Measurements from ENCODE around the gene CDC42BPA. TPM values are rescaled to one million over a fixed set of nuclear protein-coding genes. Genes with fewer than 3 reads are reported as not detected.

CDC42BPA gene
- total and polyA plus RNA-seq, 9 of the 15 experiments (the other 6 are each of a cell fraction or from before 2014, with no cell fraction given), result 8.0 to 77.5 (median 52.1) TPM

- TF ChIP-seq, protein P1, sequence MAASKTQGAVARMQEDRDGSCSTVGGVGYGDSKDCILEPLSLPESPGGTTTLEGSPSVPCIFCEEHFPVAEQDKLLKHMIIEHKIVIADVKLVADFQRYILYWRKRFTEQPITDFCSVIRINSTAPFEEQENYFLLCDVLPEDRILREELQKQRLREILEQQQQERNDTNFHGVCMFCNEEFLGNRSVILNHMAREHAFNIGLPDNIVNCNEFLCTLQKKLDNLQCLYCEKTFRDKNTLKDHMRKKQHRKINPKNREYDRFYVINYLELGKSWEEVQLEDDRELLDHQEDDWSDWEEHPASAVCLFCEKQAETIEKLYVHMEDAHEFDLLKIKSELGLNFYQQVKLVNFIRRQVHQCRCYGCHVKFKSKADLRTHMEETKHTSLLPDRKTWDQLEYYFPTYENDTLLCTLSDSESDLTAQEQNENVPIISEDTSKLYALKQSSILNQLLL (CRISPR knock-in tag; IDR thresholded peaks at IDR 0.05; ENCODE audit: borderline replicate concordance), result no peak
- TF ChIP-seq GTF2F1 (IDR thresholded peaks at IDR 0.05; ENCODE audit: low read depth, low read length) (no peak), ESRRB (CRISPR knock-in tag; IDR thresholded peaks at IDR 0.05; ENCODE audit: borderline replicate concordance) (no peak), NR2C1 (IDR thresholded peaks at IDR 0.05) (no peak), NR2C1 (tag; IDR thresholded peaks at IDR 0.05) (no peak), CXXC5 (CRISPR knock-in tag; IDR thresholded peaks at IDR 0.05) (peak; percentile 43; the same call in 1 of the 2 replicates), KAT8 (IDR thresholded peaks at IDR 0.05; ENCODE audit: low read depth) (no peak), SREBF2 (CRISPR knock-in tag; IDR thresholded peaks at IDR 0.05) (no peak), ZNF263 (CRISPR knock-in tag; IDR thresholded peaks at IDR 0.05; ENCODE audit: borderline replicate concordance) (no peak), ZNF586 (CRISPR knock-in tag; conservative IDR thresholded peaks at IDR 0.05) (no peak), CGGBP1 (CRISPR knock-in tag; IDR thresholded peaks at IDR 0.05) (no peak), TCFL5 (CRISPR knock-in tag; conservative IDR thresholded peaks at IDR 0.05) (no peak), ZNF24 (IDR thresholded peaks at IDR 0.05) (no peak), ARID1B (IDR thresholded peaks at IDR 0.05) (0 out of 2 replicates have a peak, but pooled peaks have one; percentile 7), ZNF699 (CRISPR knock-in tag; IDR thresholded peaks at IDR 0.05; ENCODE audit: insufficient replicate concordance) (no peak), ARHGAP35 (IDR thresholded peaks at IDR 0.05; ENCODE audit: partially characterized antibody) (no peak), ZNF79 (CRISPR knock-in tag; IDR thresholded peaks at IDR 0.05; ENCODE audit: low read depth) (no peak)
- TF ChIP-seq, protein P2, sequence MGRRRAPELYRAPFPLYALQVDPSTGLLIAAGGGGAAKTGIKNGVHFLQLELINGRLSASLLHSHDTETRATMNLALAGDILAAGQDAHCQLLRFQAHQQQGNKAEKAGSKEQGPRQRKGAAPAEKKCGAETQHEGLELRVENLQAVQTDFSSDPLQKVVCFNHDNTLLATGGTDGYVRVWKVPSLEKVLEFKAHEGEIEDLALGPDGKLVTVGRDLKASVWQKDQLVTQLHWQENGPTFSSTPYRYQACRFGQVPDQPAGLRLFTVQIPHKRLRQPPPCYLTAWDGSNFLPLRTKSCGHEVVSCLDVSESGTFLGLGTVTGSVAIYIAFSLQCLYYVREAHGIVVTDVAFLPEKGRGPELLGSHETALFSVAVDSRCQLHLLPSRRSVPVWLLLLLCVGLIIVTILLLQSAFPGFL (CRISPR knock-in tag; IDR thresholded peaks at IDR 0.05), result no peak
- TF ChIP-seq, protein P3, sequence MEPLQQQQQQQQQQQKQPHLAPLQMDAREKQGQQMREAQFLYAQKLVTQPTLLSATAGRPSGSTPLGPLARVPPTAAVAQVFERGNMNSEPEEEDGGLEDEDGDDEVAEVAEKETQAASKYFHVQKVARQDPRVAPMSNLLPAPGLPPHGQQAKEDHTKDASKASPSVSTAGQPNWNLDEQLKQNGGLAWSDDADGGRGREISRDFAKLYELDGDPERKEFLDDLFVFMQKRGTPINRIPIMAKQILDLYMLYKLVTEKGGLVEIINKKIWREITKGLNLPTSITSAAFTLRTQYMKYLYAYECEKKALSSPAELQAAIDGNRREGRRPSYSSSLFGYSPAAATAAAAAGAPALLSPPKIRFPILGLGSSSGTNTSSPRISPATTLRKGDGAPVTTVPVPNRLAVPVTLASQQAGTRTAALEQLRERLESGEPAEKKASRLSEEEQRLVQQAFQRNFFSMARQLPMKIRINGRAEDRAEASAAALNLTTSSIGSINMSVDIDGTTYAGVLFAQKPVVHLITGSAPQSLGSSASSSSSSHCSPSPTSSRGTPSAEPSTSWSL (CRISPR knock-in tag; IDR thresholded peaks at IDR 0.05; ENCODE audit: borderline replicate concordance), result no peak
- TF ChIP-seq, protein P4, sequence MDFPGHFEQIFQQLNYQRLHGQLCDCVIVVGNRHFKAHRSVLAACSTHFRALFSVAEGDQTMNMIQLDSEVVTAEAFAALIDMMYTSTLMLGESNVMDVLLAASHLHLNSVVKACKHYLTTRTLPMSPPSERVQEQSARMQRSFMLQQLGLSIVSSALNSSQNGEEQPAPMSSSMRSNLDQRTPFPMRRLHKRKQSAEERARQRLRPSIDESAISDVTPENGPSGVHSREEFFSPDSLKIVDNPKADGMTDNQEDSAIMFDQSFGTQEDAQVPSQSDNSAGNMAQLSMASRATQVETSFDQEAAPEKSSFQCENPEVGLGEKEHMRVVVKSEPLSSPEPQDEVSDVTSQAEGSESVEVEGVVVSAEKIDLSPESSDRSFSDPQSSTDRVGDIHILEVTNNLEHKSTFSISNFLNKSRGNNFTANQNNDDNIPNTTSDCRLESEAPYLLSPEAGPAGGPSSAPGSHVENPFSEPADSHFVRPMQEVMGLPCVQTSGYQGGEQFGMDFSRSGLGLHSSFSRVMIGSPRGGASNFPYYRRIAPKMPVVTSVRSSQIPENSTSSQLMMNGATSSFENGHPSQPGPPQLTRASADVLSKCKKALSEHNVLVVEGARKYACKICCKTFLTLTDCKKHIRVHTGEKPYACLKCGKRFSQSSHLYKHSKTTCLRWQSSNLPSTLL (IDR thresholded peaks at IDR 0.05), result no peak
- TF ChIP-seq, protein P5, sequence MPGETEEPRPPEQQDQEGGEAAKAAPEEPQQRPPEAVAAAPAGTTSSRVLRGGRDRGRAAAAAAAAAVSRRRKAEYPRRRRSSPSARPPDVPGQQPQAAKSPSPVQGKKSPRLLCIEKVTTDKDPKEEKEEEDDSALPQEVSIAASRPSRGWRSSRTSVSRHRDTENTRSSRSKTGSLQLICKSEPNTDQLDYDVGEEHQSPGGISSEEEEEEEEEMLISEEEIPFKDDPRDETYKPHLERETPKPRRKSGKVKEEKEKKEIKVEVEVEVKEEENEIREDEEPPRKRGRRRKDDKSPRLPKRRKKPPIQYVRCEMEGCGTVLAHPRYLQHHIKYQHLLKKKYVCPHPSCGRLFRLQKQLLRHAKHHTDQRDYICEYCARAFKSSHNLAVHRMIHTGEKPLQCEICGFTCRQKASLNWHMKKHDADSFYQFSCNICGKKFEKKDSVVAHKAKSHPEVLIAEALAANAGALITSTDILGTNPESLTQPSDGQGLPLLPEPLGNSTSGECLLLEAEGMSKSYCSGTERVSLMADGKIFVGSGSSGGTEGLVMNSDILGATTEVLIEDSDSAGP (CRISPR knock-in tag; IDR thresholded peaks at IDR 0.05), result no peak
Measured at GRCh38 chr1:227315629-227316346, 2.5 kb downstream of the CDC42BPA start (continued).
